HG02798 (cell line): ENCODE results near the gene ANKRD39.
A peak's percentile ranks its signal among the peaks of the same experiment; 100 is the strongest.
"Not testable (repeated sequence)": the region's sequence is repeated elsewhere in the genome, so short reads cannot be mapped to it uniquely, and the experiment has no call there.

Experiments
- ATAC-seq: cut with Tn5 transposase; IDR thresholded peaks from one replicate; pipeline ENCODE4 v1.9.1; 2021; ENCODE audit warnings: mild to moderate bottlenecking; ENCODE audit not compliant: unreplicated experiment, poor library complexity

The ANKRD39 gene

GRCh38 chr2:96874198-96874831, 16.5 kb upstream of the ANKRD39 start:
- ATAC-seq, result peak; percentile 47

GRCh38 chr2:96873651-96874096, 15.9 kb upstream of the ANKRD39 start:
- ATAC-seq, result no peak

GRCh38 chr2:96872591-96873349, 15.0 kb upstream of the ANKRD39 start:
- ATAC-seq, result no peak

GRCh38 chr2:96870626-96871255, 12.9 kb upstream of the ANKRD39 start:
- no peak for ATAC-seq

GRCh38 chr2:96869822-96870625, 12.2 kb upstream of the ANKRD39 start, which contains the start of gene SEMA4C:
Gene SEMA4C (minus strand): TSS chr2:96870080. CDS start chr2:96867886, 2,194 bp downstream.
- peak; percentile 21 for ATAC-seq

GRCh38 chr2:96869281-96869821, 11.5 kb upstream of the ANKRD39 start:
- peak; percentile 7 for ATAC-seq

- ATAC-seq, result peak; percentile 51
These were observed 10.9 kb upstream of the ANKRD39 start for GRCh38 chr2:96868555-96869280.

GRCh38 chr2:96867756-96868554, 10.1 kb upstream of the ANKRD39 start:
- peak; percentile 18 for ATAC-seq

GRCh38 chr2:96866986-96867755, 9.4 kb upstream of the ANKRD39 start:
- no peak for ATAC-seq

- no peak for ATAC-seq
These were observed 8.8 kb upstream of the ANKRD39 start for GRCh38 chr2:96866586-96866985.

GRCh38 chr2:96866149-96866548, 8.3 kb upstream of the ANKRD39 start:
- no peak for ATAC-seq

- no peak for ATAC-seq
These were observed 7.8 kb upstream of the ANKRD39 start for GRCh38 chr2:96865654-96866053.

- ATAC-seq, result no peak
These were observed 6.7 kb upstream of the ANKRD39 start for GRCh38 chr2:96864343-96865091.

GRCh38 chr2:96863575-96864342, 5.9 kb upstream of the ANKRD39 start:
- ATAC-seq, result no peak

- ATAC-seq, result not testable (repeated sequence)
These were observed 5.2 kb upstream of the ANKRD39 start for GRCh38 chr2:96863056-96863455.

- no peak for ATAC-seq
These were observed 3.3 kb upstream of the ANKRD39 start for GRCh38 chr2:96861074-96861473.
